ENCODE data around the gene ZNF483. TPM values are rescaled to one million over a fixed set of nuclear protein-coding genes. Genes with fewer than 3 reads are reported as not detected.

ZNF483 gene
- 8.7 TPM for total RNA-seq
- long read RNA-seq, partial matches to known transcripts: 0 of 10 reads
- long read RNA-seq, other reads (novel, unspliced or antisense): 9 of 10 reads

GRCh38 chr9:111525056-111525977 is at the start of gene ZNF483:
TSS of gene ZNF483 (plus strand) at chr9:111525179. CDS start at chr9:111527396, 2,217 bp downstream.
- peak; percentile 90 for DNase-seq
- intact Hi-C loops (cut with DNase I): no loop called here
- Histone ChIP-seq H3K27ac (peak within 1 kb of the TSS; percentile 42), H3K27me3 (no peaks in the 10 kb centered on the region), H3K36me3 (no peaks in the 10 kb centered on the region), H3K4me1 (peaks cover 6% of the 10 kb centered on the region), H3K9me3 (no peaks in the 10 kb centered on the region), H3K4me3 (peak within 1 kb of the TSS; percentile 88)
- ATAC-seq: peak; percentile 90
- TF ChIP-seq CTCF (IDR thresholded peaks at IDR 0.05): no peak

- no peak for ATAC-seq
- H3K4me1 ChIP-seq: peaks cover 22% of the 10 kb centered on the region
- H3K36me3 ChIP-seq: no peaks in the 10 kb centered on the region
- no peak overlapping the region for H3K27ac ChIP-seq
- no peaks in the 10 kb centered on the region for H3K27me3 ChIP-seq
- no peak overlapping the region for H3K4me3 ChIP-seq
- no peaks in the 10 kb centered on the region for H3K9me3 ChIP-seq
- no peak for TF ChIP-seq CTCF (IDR thresholded peaks at IDR 0.05)
- intact Hi-C loops (cut with DNase I): no loop called here
- DNase-seq: no peak
Measured at GRCh38 chr9:111475195-111475594, 49.8 kb upstream of the ZNF483 start.

GRCh38 chr9:111477677-111478076 is 47.3 kb upstream of the ZNF483 start:
- DNase-seq: no peak
- H3K27ac ChIP-seq: no peak overlapping the region
- no peak overlapping the region for H3K4me3 ChIP-seq
- no peaks in the 10 kb centered on the region for H3K9me3 ChIP-seq
- intact Hi-C loops (cut with DNase I): no loop called here
- no peak for ATAC-seq
- H3K4me1 ChIP-seq: peaks cover 26% of the 10 kb centered on the region
- TF ChIP-seq CTCF (IDR thresholded peaks at IDR 0.05): no peak
- H3K36me3 ChIP-seq: no peaks in the 10 kb centered on the region
- no peaks in the 10 kb centered on the region for H3K27me3 ChIP-seq

GRCh38 chr9:111481885-111482636 is 42.9 kb upstream of the ZNF483 start:
- peak overlapping the region; percentile 96 for H3K4me3 ChIP-seq
- H3K9me3 ChIP-seq: no peaks in the 10 kb centered on the region
- intact Hi-C loops (cut with DNase I): no loop called here
- no peak for ATAC-seq
- DNase-seq: no peak
- H3K36me3 ChIP-seq: no peaks in the 10 kb centered on the region
- H3K27me3 ChIP-seq: no peaks in the 10 kb centered on the region
- peaks cover 18% of the 10 kb centered on the region for H3K4me1 ChIP-seq
- peak overlapping the region; percentile 96 for H3K27ac ChIP-seq
- TF ChIP-seq CTCF (IDR thresholded peaks at IDR 0.05): no peak

- Histone ChIP-seq H3K36me3 (no peaks in the 10 kb centered on the region), H3K27me3 (no peaks in the 10 kb centered on the region), H3K4me1 (peaks cover 18% of the 10 kb centered on the region), H3K9me3 (no peaks in the 10 kb centered on the region), H3K4me3 (peak overlapping the region; percentile 96), H3K27ac (peak overlapping the region; percentile 96)
- TF ChIP-seq CTCF (IDR thresholded peaks at IDR 0.05): no peak
- ATAC-seq: peak; percentile 74
- intact Hi-C loops (cut with DNase I): no loop called here
- peak; percentile 91 for DNase-seq
Measured at GRCh38 chr9:111482694-111483438, 42.1 kb upstream of the ZNF483 start.
